Panc1 (cell line): ENCODE results near the gene COMMD9. TPM values are rescaled to one million over a fixed set of nuclear protein-coding genes. Genes with fewer than 3 reads are reported as not detected.

Experiments used
- ATAC-seq: fragments of 200-7000 bp; cut with Tn5 transposase; 2 replicates; pipeline ENCODE4 v1.9.1; 2020; ENCODE audit warnings: mild to moderate bottlenecking, moderate library complexity
- BruUV-seq: library from RNA; stranded (reverse); fragments of 400-500 nt; replicated peaks from 2 replicates; lab custom pipeline; 2021; lab: Mats Ljungman, UMichigan
- CTCF ChIA-PET: fragments of 300-600 bp; sonication (Branson Sonifier 250); formaldehyde crosslinking; loops from one replicate; lab custom pipeline; 2022; ENCODE audit warnings: antibody characterized with exemption; lab: Charles Lee
- POLR2A ChIA-PET: fragments of 300-600 bp; sonication (Branson Sonifier 250); formaldehyde crosslinking; loops from one replicate; lab custom pipeline; 2022; ENCODE audit warnings: antibody characterized with exemption; lab: Charles Lee
- DNase-seq: peaks from one replicate; pipeline ENCODE4 v3.0.0-alpha.2; 2010; ENCODE audit warnings: low read depth, low spot score
- H3K27ac ChIP-seq: 2 replicates; pipeline ENCODE4 v1.5.1; 2011; ENCODE audit warnings: mild to moderate bottlenecking, low read length, inconsistent platforms
- H3K27me3 ChIP-seq: fragments of 200-500 bp; sonication (Bioruptor generic); 2 replicates; pipeline ENCODE4 v1.6.0; 2014; ENCODE audit warnings: low read length, inconsistent platforms; ENCODE audit not compliant: control insufficient read depth, insufficient read depth
- H3K36me3 ChIP-seq: fragments of 200-500 bp; sonication (Bioruptor generic); 2 replicates; pipeline ENCODE4 v1.5.1; 2014; ENCODE audit warnings: inconsistent platforms, mild to moderate bottlenecking, low read length, moderate library complexity; ENCODE audit not compliant: control insufficient read depth, insufficient read depth
- H3K4me1 ChIP-seq: 2 replicates; pipeline ENCODE4 v1.5.1; 2011; ENCODE audit warnings: inconsistent platforms, mild to moderate bottlenecking, low read length, moderate library complexity; ENCODE audit not compliant: control insufficient read depth, insufficient read depth
- H3K4me3 ChIP-seq, 2 experiments: 2 replicates each; pipeline ENCODE4 v1.5.1; 2011 to 2012; ENCODE audit warnings: low read depth in 2 of 2, low read length in 2 of 2, mild to moderate bottlenecking in 2 of 2, inconsistent platforms in 1 of 2, moderate library complexity in 1 of 2
- H3K9me3 ChIP-seq: fragments of 200-500 bp; sonication (Bioruptor generic); 2 replicates; pipeline ENCODE4 v1.5.1; 2014; ENCODE audit warnings: low read depth, mild to moderate bottlenecking, inconsistent platforms, low read length, moderate library complexity; ENCODE audit not compliant: control insufficient read depth, insufficient read depth
- POLR2AphosphoS5 ChIP-seq: IDR thresholded peaks from 2 replicates; pipeline ENCODE4 v1.6.1; 2012; ENCODE audit warnings: mild to moderate bottlenecking, low read depth, low read length, moderate library complexity
- SIN3A ChIP-seq: IDR thresholded peaks from 2 replicates; pipeline ENCODE4 v1.6.1; 2012; ENCODE audit warnings: low read depth, mild to moderate bottlenecking, low read length, moderate library complexity, borderline replicate concordance; ENCODE audit not compliant: insufficient read depth
- TCF7L2 ChIP-seq: IDR thresholded peaks from 2 replicates; pipeline ENCODE4 v1.6.1; 2011; ENCODE audit warnings: mild to moderate bottlenecking, low read depth, low read length, inconsistent platforms
- in situ Hi-C: cut with HindIII; loops from 2 replicates; pipeline ENCODE4 v1.10.0; 2016; ENCODE audit warnings: low sequenced_read_pairs, low pct_unique_long_range_greater_than_20kb
- intact Hi-C: fragments of 100-400 bp; cut with micrococcal nuclease; formaldehyde crosslinking; loops from one replicate; pipeline ENCODE4 v1.10.0; 2022; ENCODE audit not compliant: unreplicated experiment
- total RNA-seq: library from RNA; stranded (reverse); gene quantifications from one replicate; pipeline ENCODE4 v1.2.1, GENCODE V29; 2021; ENCODE audit not compliant: unreplicated experiment
- TF ChIP-seq, protein P1 (sequence below), 2 experiments: IDR thresholded peaks; 2 replicates each; pipeline ENCODE4 v1.6.1; 2011 to 2012; ENCODE audit warnings: low read depth in 2 of 2, control low read depth in 1 of 2, low read length in 1 of 2, mild to moderate bottlenecking in 1 of 2, moderate library complexity in 1 of 2; ENCODE audit not compliant: insufficient read depth in 1 of 2
- TF ChIP-seq, protein P2 (sequence below): fragments of 450-650 bp; IDR thresholded peaks from 2 replicates; pipeline ENCODE4 v1.5.1; 2017; ENCODE audit warnings: mild to moderate bottlenecking

The COMMD9 gene
- total RNA-seq, 1 experiment from 2014 or later: 41.8 TPM

- in situ Hi-C loops (no loop called here), intact Hi-C loops (no loop called here)
- TF ChIP-seq, protein P1, sequence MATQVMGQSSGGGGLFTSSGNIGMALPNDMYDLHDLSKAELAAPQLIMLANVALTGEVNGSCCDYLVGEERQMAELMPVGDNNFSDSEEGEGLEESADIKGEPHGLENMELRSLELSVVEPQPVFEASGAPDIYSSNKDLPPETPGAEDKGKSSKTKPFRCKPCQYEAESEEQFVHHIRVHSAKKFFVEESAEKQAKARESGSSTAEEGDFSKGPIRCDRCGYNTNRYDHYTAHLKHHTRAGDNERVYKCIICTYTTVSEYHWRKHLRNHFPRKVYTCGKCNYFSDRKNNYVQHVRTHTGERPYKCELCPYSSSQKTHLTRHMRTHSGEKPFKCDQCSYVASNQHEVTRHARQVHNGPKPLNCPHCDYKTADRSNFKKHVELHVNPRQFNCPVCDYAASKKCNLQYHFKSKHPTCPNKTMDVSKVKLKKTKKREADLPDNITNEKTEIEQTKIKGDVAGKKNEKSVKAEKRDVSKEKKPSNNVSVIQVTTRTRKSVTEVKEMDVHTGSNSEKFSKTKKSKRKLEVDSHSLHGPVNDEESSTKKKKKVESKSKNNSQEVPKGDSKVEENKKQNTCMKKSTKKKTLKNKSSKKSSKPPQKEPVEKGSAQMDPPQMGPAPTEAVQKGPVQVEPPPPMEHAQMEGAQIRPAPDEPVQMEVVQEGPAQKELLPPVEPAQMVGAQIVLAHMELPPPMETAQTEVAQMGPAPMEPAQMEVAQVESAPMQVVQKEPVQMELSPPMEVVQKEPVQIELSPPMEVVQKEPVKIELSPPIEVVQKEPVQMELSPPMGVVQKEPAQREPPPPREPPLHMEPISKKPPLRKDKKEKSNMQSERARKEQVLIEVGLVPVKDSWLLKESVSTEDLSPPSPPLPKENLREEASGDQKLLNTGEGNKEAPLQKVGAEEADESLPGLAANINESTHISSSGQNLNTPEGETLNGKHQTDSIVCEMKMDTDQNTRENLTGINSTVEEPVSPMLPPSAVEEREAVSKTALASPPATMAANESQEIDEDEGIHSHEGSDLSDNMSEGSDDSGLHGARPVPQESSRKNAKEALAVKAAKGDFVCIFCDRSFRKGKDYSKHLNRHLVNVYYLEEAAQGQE (IDR thresholded peaks at IDR 0.05; ENCODE audit: insufficient read depth in 1 of 2, low read depth in 2 of 2, low read length in 1 of 2): no peak
- TF ChIP-seq, protein P2, sequence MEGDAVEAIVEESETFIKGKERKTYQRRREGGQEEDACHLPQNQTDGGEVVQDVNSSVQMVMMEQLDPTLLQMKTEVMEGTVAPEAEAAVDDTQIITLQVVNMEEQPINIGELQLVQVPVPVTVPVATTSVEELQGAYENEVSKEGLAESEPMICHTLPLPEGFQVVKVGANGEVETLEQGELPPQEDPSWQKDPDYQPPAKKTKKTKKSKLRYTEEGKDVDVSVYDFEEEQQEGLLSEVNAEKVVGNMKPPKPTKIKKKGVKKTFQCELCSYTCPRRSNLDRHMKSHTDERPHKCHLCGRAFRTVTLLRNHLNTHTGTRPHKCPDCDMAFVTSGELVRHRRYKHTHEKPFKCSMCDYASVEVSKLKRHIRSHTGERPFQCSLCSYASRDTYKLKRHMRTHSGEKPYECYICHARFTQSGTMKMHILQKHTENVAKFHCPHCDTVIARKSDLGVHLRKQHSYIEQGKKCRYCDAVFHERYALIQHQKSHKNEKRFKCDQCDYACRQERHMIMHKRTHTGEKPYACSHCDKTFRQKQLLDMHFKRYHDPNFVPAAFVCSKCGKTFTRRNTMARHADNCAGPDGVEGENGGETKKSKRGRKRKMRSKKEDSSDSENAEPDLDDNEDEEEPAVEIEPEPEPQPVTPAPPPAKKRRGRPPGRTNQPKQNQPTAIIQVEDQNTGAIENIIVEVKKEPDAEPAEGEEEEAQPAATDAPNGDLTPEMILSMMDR: no peak
- TF ChIP-seq TCF7L2 (no peak), SIN3A (no peak), POLR2AphosphoS5 (no peak)
- H3K36me3 ChIP-seq: no peaks in the 10 kb centered on the region
- ChIA-PET CTCF (no interaction called here), POLR2A (no interaction called here)
- H3K27ac ChIP-seq: no peak overlapping the region
- peaks cover 4% of the 10 kb centered on the region for H3K27me3 ChIP-seq
- H3K4me1 ChIP-seq: no peaks in the 10 kb centered on the region
- no peaks in the 10 kb centered on the region for H3K9me3 ChIP-seq
- no peak overlapping the region for H3K4me3 ChIP-seq
- BruUV-seq: no TSS peak
- no peak for ATAC-seq
- DNase-seq: no peak
Observed at GRCh38 chr11:36300650-36301049, 11.4 kb upstream of the COMMD9 start.

DNA sequence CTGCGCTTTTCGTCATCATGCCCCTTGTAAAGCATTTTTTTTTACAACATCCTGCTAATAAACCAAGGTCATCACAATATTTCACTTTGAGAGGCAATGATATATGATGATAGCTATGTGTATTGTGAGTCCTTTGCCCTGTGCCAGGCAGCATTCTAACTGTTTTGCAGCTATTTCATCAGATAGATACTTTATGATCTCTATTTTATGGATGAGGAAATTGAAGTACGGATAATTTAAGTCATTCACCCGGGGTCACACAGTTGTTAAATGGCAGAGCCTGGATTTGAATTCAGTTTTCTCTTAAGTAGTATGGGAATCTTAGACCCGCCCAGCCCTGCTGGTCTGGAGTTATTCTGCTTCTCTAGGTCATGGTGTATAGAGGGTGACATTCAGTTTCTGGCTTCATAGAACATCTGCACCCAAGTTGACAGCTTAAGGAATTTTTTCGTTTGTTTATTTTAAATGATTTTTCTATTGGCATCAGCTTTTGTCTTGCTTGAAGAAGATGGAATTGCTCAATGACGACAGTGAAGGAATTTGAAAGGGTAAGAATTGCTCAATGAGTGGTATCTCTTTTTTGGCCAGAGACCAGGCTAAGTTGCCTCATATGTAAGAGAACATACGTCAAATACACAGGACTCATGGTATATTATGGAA lies 7.8 kb upstream of the COMMD9 start:
- no peak for TF ChIP-seq POLR2AphosphoS5
- TF ChIP-seq, protein P2: no peak
- ATAC-seq: no peak
- no peaks in the 10 kb centered on the region; the same call in none of the 2 replicates for H3K27me3 ChIP-seq
- ChIA-PET CTCF (no interaction called here), POLR2A (no interaction called here)
- H3K4me3 ChIP-seq: no peak overlapping the region
- intact Hi-C loops (no loop called here), in situ Hi-C loops (no loop called here)
- H3K9me3 ChIP-seq: no peaks in the 10 kb centered on the region
- no peaks in the 10 kb centered on the region for H3K36me3 ChIP-seq
- DNase-seq: no peak
- H3K27ac ChIP-seq: no peak overlapping the region
- no peaks in the 10 kb centered on the region for H3K4me1 ChIP-seq
- BruUV-seq: no TSS peak
